Mononuclear cell (primary cell): ENCODE data around the gene BRAP. TPM values are rescaled to one million over a fixed set of nuclear protein-coding genes. Genes with fewer than 3 reads are reported as not detected.
"Not testable (repeated sequence)": the region's sequence is repeated elsewhere in the genome, so short reads cannot be mapped to it uniquely, and the experiment has no call there.

Experiments used
- H3K27me3 ChIP-seq: 2 replicates; pipeline ENCODE4 v1.6.0; 2011; ENCODE audit warnings: low read length, control low read depth; ENCODE audit not compliant: insufficient read depth
- H3K4me1 ChIP-seq: 2 replicates; pipeline ENCODE4 v1.5.1; 2011; ENCODE audit warnings: mild to moderate bottlenecking, low read length, control low read depth; ENCODE audit not compliant: insufficient read depth
- H3K4me3 ChIP-seq: 2 replicates; pipeline ENCODE4 v1.5.1; 2011; ENCODE audit warnings: mild to moderate bottlenecking, low read length, moderate library complexity
- H3K9me3 ChIP-seq: 2 replicates; pipeline ENCODE4 v1.5.1; 2011; ENCODE audit warnings: low read depth, mild to moderate bottlenecking, control low read depth, low read length
- total RNA-seq: library from RNA; depleted of rRNA; stranded (reverse); fragments of >200 nt; gene quantifications from one replicate; pipeline ENCODE4 v1.2.3, GENCODE V29; 2012

Gene BRAP
- total RNA-seq, 1 donor: 35.6 TPM

- H3K4me1 ChIP-seq: no peaks in the 10 kb centered on the region
- no peaks in the 10 kb centered on the region for H3K9me3 ChIP-seq
- H3K27me3 ChIP-seq: no peaks in the 10 kb centered on the region
- H3K4me3 ChIP-seq: no peak overlapping the region
These were observed 40.3 kb downstream of the BRAP start for GRCh38 chr12:111645433-111645832.

- Histone ChIP-seq H3K9me3 (no peaks in the 10 kb centered on the region), H3K4me3 (no peak overlapping the region), H3K4me1 (no peaks in the 10 kb centered on the region), H3K27me3 (no peaks in the 10 kb centered on the region)
These were observed 42.3 kb downstream of the BRAP start for GRCh38 chr12:111643427-111643826.

GRCh38 chr12:111642681-111643426, 42.9 kb downstream of the BRAP start:
- no peaks in the 10 kb centered on the region for H3K4me1 ChIP-seq
- H3K27me3 ChIP-seq: no peaks in the 10 kb centered on the region
- no peak overlapping the region for H3K4me3 ChIP-seq
- no peaks in the 10 kb centered on the region for H3K9me3 ChIP-seq

- Histone ChIP-seq H3K4me3 (no peak overlapping the region), H3K9me3 (no peaks in the 10 kb centered on the region), H3K27me3 (no peaks in the 10 kb centered on the region), H3K4me1 (no peaks in the 10 kb centered on the region)
These were observed 45.2 kb downstream of the BRAP start for GRCh38 chr12:111640506-111640905.

- H3K9me3 ChIP-seq: no peaks in the 10 kb centered on the region
- H3K4me3 ChIP-seq: no peak overlapping the region
- no peaks in the 10 kb centered on the region for H3K4me1 ChIP-seq
- no peaks in the 10 kb centered on the region for H3K27me3 ChIP-seq
These were observed 47.2 kb downstream of the BRAP start for GRCh38 chr12:111638556-111638955.

GRCh38 chr12:111636209-111636945, 49.4 kb downstream of the BRAP start:
- H3K4me1 ChIP-seq: no peaks in the 10 kb centered on the region
- no peaks in the 10 kb centered on the region for H3K27me3 ChIP-seq
- no peak overlapping the region for H3K4me3 ChIP-seq
- H3K9me3 ChIP-seq: no peaks in the 10 kb centered on the region

GRCh38 chr12:111635524-111635923, 50.2 kb downstream of the BRAP start:
- Histone ChIP-seq H3K4me3 (no peak overlapping the region), H3K9me3 (no peaks in the 10 kb centered on the region), H3K27me3 (no peaks in the 10 kb centered on the region), H3K4me1 (no peaks in the 10 kb centered on the region)

- Histone ChIP-seq H3K27me3 (no peaks in the 10 kb centered on the region), H3K9me3 (no peaks in the 10 kb centered on the region), H3K4me3 (no peak overlapping the region), H3K4me1 (no peaks in the 10 kb centered on the region)
These were observed 57.1 kb downstream of the BRAP start for GRCh38 chr12:111628505-111629260.

GRCh38 chr12:111626230-111626629, 59.5 kb downstream of the BRAP start:
- Histone ChIP-seq H3K27me3 (no peaks in the 10 kb centered on the region), H3K4me3 (no peak overlapping the region)

GRCh38 chr12:111624540-111624939, 61.2 kb downstream of the BRAP start:
- no peaks in the 10 kb centered on the region for H3K4me1 ChIP-seq
- no peaks in the 10 kb centered on the region for H3K27me3 ChIP-seq
- no peak overlapping the region for H3K4me3 ChIP-seq
- no peaks in the 10 kb centered on the region for H3K9me3 ChIP-seq

More at GRCh38 chr12:111626230-111626629, 59.5 kb downstream of the BRAP start:
- no peaks in the 10 kb centered on the region for H3K4me1 ChIP-seq
- no peaks in the 10 kb centered on the region for H3K9me3 ChIP-seq

- H3K27me3 ChIP-seq, H3K4me1 ChIP-seq, H3K9me3 ChIP-seq, H3K4me3 ChIP-seq: not testable (repeated sequence)
These were observed 67.9 kb downstream of the BRAP start for GRCh38 chr12:111617841-111618240.

GRCh38 chr12:111616177-111616623, 69.6 kb downstream of the BRAP start:
- Histone ChIP-seq H3K4me1 (no peaks in the 10 kb centered on the region), H3K4me3 (no peak overlapping the region), H3K27me3 (no peaks in the 10 kb centered on the region), H3K9me3 (no peaks in the 10 kb centered on the region)

- no peak overlapping the region for H3K4me3 ChIP-seq
- no peaks in the 10 kb centered on the region for H3K27me3 ChIP-seq
- H3K9me3 ChIP-seq: no peaks in the 10 kb centered on the region
- H3K4me1 ChIP-seq: no peaks in the 10 kb centered on the region
These were observed 78.5 kb downstream of the BRAP start for GRCh38 chr12:111607239-111607638.

- H3K9me3 ChIP-seq: no peaks in the 10 kb centered on the region
- no peaks in the 10 kb centered on the region for H3K4me1 ChIP-seq
- no peaks in the 10 kb centered on the region for H3K27me3 ChIP-seq
- H3K4me3 ChIP-seq: no peak overlapping the region
These were observed 79.0 kb downstream of the BRAP start for GRCh38 chr12:111606767-111607230.
